Peyer's patch (tissue), 4 donors: ENCODE measurements around the gene ASPG. TPM values are rescaled to one million over a fixed set of nuclear protein-coding genes. Genes with fewer than 3 reads are reported as not detected.

ENCODE experiments used
- DNase-seq, 3 donors: peaks; one replicate each; pipeline ENCODE4 v3.0.0-alpha.2; 2017 to 2019
- H3K27ac ChIP-seq, 4 donors: fragments of 200-600 bp; sonication (generic); one replicate each; pipeline ENCODE4 v1.5.1; 2016 to 2019
- H3K27me3 ChIP-seq, 2 donors: fragments of 200-600 bp; sonication (generic); one replicate each; pipeline ENCODE4 v1.5.1; 2019
- H3K36me3 ChIP-seq, 3 donors: fragments of 200-600 bp; sonication (generic); one replicate each; pipeline ENCODE4 v1.5.1; 2016 to 2019
- H3K4me1 ChIP-seq, 4 donors: fragments of 200-600 bp; sonication (generic); one replicate each; pipeline ENCODE4 v1.5.1; 2016 to 2019
- H3K4me3 ChIP-seq, 4 donors: fragments of 200-600 bp; sonication (generic); 1 replicate in 3 of 4; 2 replicates in 1 of 4; pipeline ENCODE4 v1.5.1; 2016 to 2019; ENCODE audit warnings: mild to moderate bottlenecking in 1 of 4
- H3K9me3 ChIP-seq, 4 donors: fragments of 200-600 bp; sonication (generic); one replicate each; pipeline ENCODE4 v1.5.1; 2016 to 2019; ENCODE audit warnings: mild to moderate bottlenecking in 1 of 4
- CTCF ChIP-seq, 6 experiments: fragments of 450-650 bp in 4 of 6; fragments of 200-600 bp in 2 of 6; sonication (generic) in 1 of 6; IDR thresholded peaks; one replicate each; pipeline ENCODE4 v1.5.1; 2017 to 2019; ENCODE audit warnings: antibody characterized with exemption in 6 of 6, mild to moderate bottlenecking in 3 of 6, moderate library complexity in 1 of 6
- POLR2A ChIP-seq, 2 donors: fragments of 450-650 bp; IDR thresholded peaks; one replicate each; pipeline ENCODE4 v1.5.1; 2017; ENCODE audit warnings: antibody characterized with exemption in 2 of 2, mild to moderate bottlenecking in 2 of 2, moderate library complexity in 2 of 2
- total RNA-seq, 4 donors: library from RNA; depleted of rRNA; stranded (reverse); fragments of >200 nt; gene quantifications; one replicate each; pipeline ENCODE4 v1.1.0, GENCODE V29; 2016

ASPG gene
- total RNA-seq, 4 donors from 2014 or later: 1.2 to 7.4 (median 2.3) TPM; not detected in 1

DNA sequence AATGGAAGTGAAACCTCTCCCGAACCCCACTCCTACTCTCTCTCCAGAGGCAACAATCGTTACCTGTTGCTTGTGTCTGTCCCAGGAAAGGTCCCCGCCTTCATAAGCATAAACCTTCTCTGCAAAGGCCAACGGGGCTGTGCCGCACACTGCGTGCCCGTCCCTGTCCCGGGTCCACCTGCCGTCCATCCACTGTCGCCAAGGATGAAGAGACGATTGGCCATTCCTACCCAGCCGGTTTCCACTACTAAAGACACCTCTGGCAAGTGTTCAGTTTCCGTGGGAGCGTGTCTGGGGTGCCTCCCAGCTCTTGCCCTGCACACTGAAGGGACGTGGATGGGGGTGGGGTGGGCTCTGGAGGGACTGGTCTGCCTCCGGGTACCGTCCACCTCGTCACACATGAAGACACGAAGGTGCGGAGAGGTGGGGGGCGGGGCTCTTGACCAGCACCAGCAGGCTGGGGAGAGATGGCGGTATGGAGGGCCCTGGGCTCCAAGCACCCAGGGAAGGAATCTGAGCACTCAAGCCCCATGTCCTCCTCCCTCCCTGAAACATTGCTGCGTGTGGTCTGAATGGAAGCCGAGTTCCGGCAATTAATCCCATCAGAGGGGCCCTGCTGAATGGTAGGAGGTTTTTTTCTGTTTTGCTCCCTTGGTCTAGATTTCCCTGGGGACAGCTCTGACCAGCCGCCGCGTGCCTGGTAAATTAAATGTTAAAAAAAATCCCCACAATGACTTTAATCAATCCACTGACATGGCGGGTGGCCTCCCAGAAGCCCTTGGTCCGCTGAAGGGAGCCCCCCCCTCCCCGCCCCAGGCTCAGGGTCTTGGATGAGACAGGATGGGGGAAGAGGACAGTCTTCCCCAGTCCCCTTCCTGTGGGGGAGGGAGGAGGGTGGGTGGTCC lies 48.8 kb downstream of the ASPG start:
- Histone ChIP-seq H3K4me1 (peaks cover 0 to 25% (median 15%) of the 10 kb centered on the region in 4 donors), H3K9me3 (peaks cover 0 to 9% (median 3%) of the 10 kb centered on the region in 4 donors), H3K27ac (no peak overlapping the region), H3K27me3 (peaks cover 0 to 37% of the 10 kb centered on the region in 2 donors), H3K4me3 (no peak overlapping the region), H3K36me3 (no peaks in the 10 kb centered on the region)
- TF ChIP-seq POLR2A (IDR thresholded peaks at IDR 0.05) (no peak), CTCF (IDR thresholded peaks at IDR 0.05) (no peak)
- peak in 1 of 3 donors; percentile 33 for DNase-seq

- DNase-seq: peak in 1 of 3 donors; percentile 44
- no peak for TF ChIP-seq CTCF (IDR thresholded peaks at IDR 0.05)
- TF ChIP-seq POLR2A (IDR thresholded peaks at IDR 0.05): no peak
Observed at GRCh38 chr14:104135121-104135903, 49.8 kb downstream of the ASPG start.

DNA sequence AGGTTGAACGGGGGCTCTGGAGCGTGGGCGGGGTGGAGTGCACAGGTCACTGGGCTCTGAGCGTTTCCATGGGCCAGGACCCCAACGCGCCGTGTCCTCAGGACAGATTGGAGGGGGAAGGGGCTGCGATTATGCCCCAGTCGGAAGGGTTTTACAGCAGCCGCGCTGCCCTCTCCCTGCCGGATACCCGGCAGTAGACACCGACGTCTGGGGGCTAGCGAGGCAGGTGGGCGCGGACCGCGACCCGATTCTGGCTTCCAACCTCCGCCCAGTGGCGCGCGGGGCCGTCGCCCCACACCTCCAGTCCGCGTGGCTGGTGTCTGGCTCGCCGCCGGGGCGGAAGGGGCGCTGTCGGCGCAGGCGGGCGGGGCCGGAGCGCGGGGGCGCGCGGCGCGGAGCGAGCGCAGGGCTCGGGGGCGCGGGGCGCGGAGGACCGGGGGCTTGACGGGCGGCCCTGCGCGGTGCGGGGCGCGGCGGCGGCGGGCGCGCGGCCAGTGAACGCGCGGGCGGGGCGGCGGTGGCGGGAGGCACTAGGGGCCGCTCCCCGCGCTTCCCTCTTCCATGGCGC lies 50.5 kb downstream of the ASPG start:
- H3K4me3 ChIP-seq: peak overlapping the region in 2 of 4 donors; percentile 6 to 32
- no peaks in the 10 kb centered on the region for H3K36me3 ChIP-seq
- peaks cover 0 to 37% of the 10 kb centered on the region in 2 donors for H3K27me3 ChIP-seq
- TF ChIP-seq CTCF (IDR thresholded peaks at IDR 0.05) (no peak), POLR2A (IDR thresholded peaks at IDR 0.05) (no peak)
- no peak overlapping the region for H3K27ac ChIP-seq
- peaks cover 0 to 25% (median 15%) of the 10 kb centered on the region in 4 donors for H3K4me1 ChIP-seq
- no peaks in the 10 kb centered on the region for H3K9me3 ChIP-seq
- DNase-seq: peak in 1 of 3 donors; percentile 42

More at GRCh38 chr14:104135121-104135903, 49.8 kb downstream of the ASPG start:
- peaks cover 0 to 25% (median 15%) of the 10 kb centered on the region in 4 donors for H3K4me1 ChIP-seq
- peaks cover 0 to 37% of the 10 kb centered on the region in 2 donors for H3K27me3 ChIP-seq
- no peaks in the 10 kb centered on the region for H3K36me3 ChIP-seq
- H3K4me3 ChIP-seq: no peak overlapping the region
- no peak overlapping the region for H3K27ac ChIP-seq
- H3K9me3 ChIP-seq: peaks cover 0 to 6% (median 0%) of the 10 kb centered on the region in 4 donors

DNA sequence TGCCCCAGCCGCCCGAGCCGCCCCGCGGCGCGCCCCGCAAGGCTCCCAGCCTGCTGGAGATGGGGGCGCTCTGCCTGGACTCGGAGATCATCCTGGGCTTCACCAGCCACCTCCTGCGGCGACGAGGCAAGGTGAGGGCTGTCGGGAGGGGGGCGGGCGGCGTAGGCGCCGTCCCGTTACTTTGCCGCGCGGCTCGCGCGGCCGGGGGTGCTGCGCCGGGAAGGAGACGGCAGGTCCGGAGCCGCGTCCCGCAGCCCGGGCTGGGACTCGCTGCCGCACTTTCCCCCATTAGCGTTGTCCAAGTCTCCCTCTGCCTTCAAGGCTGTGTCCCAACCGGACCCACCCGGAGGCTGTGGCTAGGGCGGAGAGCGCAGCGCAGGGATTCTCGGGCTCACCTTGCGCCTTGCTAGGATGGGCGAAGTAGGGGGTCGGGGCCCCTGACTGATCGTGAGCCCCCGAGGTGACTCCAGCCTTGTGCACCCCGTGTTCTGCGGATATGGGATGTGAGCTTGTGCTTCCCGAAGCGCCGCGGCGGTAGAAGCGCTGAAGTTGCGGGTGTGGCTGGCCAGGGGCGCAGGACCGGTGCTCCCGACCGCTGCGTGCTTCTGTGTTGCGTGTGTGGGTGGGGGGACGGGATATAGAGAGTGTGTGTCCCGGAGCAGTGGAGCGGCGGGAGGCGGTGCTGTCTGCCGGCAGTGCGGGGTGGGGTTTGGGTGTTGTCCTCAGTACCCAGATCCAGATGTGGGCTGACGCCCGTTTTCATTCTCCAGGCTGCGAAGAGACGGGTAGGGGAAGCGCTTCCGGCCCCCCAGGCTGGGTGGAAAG lies 51.2 kb downstream of the ASPG start:
- no peak for TF ChIP-seq POLR2A (IDR thresholded peaks at IDR 0.05)
- no peak for TF ChIP-seq CTCF (IDR thresholded peaks at IDR 0.05)
- Histone ChIP-seq H3K4me1 (peaks cover 0 to 25% (median 15%) of the 10 kb centered on the region in 4 donors), H3K27me3 (peaks cover 0 to 37% of the 10 kb centered on the region in 2 donors), H3K27ac (no peak overlapping the region), H3K36me3 (no peaks in the 10 kb centered on the region), H3K4me3 (peak overlapping the region in 2 of 4 donors; percentile 6 to 32), H3K9me3 (no peaks in the 10 kb centered on the region)
- peak in 2 of 3 donors; percentile 39 to 47 for DNase-seq
